Left lung (tissue), 10 donors: Measurements from ENCODE around the gene CCDC170. TPM values are rescaled to one million over a fixed set of nuclear protein-coding genes. Genes with fewer than 3 reads are reported as not detected.

Experiments used
- ATAC-seq: fragments of 200-7000 bp; cut with Tn5 transposase; one replicate; pipeline ENCODE4 v1.9.1; 2020; ENCODE audit warnings: moderate library complexity
- DNase-seq, 4 donors: peaks; one replicate each; pipeline ENCODE4 v3.0.0-alpha.2; 2013 to 2020
- H3K27ac ChIP-seq, 2 donors: fragments of 200-600 bp; sonication (generic) in 1 of 2; one replicate each; pipeline versions ENCODE4 v1.5.0 to v1.8.0; 2020 to 2021
- H3K27me3 ChIP-seq, 2 donors: fragments of 200-600 bp; sonication (generic) in 1 of 2; one replicate each; pipeline versions ENCODE4 v1.5.0 to v1.8.0; 2020 to 2021
- H3K36me3 ChIP-seq, 2 donors: fragments of 200-600 bp; sonication (generic) in 1 of 2; one replicate each; pipeline versions ENCODE4 v1.5.0 to v1.8.0; 2020 to 2021
- H3K4me1 ChIP-seq, 2 donors: fragments of 200-600 bp; one replicate each; pipeline ENCODE4 v1.8.0; 2021
- H3K4me3 ChIP-seq, 2 donors: fragments of 200-600 bp; sonication (generic) in 1 of 2; one replicate each; pipeline versions ENCODE4 v1.5.0 to v1.8.0; 2020 to 2021; ENCODE audit warnings: mild to moderate bottlenecking in 1 of 2
- H3K9me3 ChIP-seq, 2 donors: fragments of 200-600 bp; sonication (generic) in 1 of 2; one replicate each; pipeline versions ENCODE4 v1.5.0 to v1.8.0; 2020 to 2021
- CTCF ChIP-seq, 2 donors: fragments of 200-600 bp; sonication (generic) in 1 of 2; IDR thresholded peaks; one replicate each; pipeline versions ENCODE4 v1.5.0 to v1.8.0; 2021; ENCODE audit warnings: antibody characterized with exemption in 2 of 2
- intact Hi-C, 2 donors: fragments of 100-400 bp; cut with DNase I; formaldehyde crosslinking; loops; one replicate each; pipeline versions ENCODE4 v1.11.2 to v1.14.2; 2022
- polyA plus RNA-seq, 6 donors: library from polyadenylated mRNA; unstranded; fragments of 120-200 nt; gene quantifications; one replicate each; pipeline ENCODE4 v1.2.1, GENCODE V29; 2013; ENCODE audit not compliant: insufficient read length in 6 of 6
- total RNA-seq, 2 donors: library from RNA; stranded (reverse); fragmentation: NEBNext Ultra II Directional; extraction: Animal tissue kit (Norgen Biotek cat#: 25700); gene quantifications; one replicate each; pipeline ENCODE4 v1.2.1, GENCODE V29; 2021
- donor health status: DM: no; HTN: yes; CAD: no.
- donor health status: DM: no; HTN: no; CAD: no.

The CCDC170 gene
- total and polyA plus RNA-seq, 8 donors = 1.3 to 8.2 (median 4.4) TPM

GRCh38 chr6:151546941-151547659, 53.3 kb downstream of the CCDC170 start:
- Histone ChIP-seq H3K4me1 (no peaks in the 10 kb centered on the region), H3K27ac (no peak overlapping the region), H3K36me3 (no peaks in the 10 kb centered on the region), H3K27me3 (no peaks in the 10 kb centered on the region), H3K9me3 (peaks cover 0 to 14% of the 10 kb centered on the region in 2 donors), H3K4me3 (no peak overlapping the region)
- TF ChIP-seq CTCF (IDR thresholded peaks at IDR 0.05) = no peak
- intact Hi-C loops = no loop called here
- ATAC-seq (no peak), DNase-seq (no peak)

GRCh38 chr6:151548201-151548600, 54.4 kb downstream of the CCDC170 start:
- H3K9me3 ChIP-seq = peaks cover 0 to 14% of the 10 kb centered on the region in 2 donors
- H3K36me3 ChIP-seq = no peaks in the 10 kb centered on the region
- no peak overlapping the region for H3K4me3 ChIP-seq
- intact Hi-C loops = no loop called here
- H3K4me1 ChIP-seq = peaks cover 0 to 4% of the 10 kb centered on the region in 2 donors
- no peak overlapping the region for H3K27ac ChIP-seq
- no peak for DNase-seq
- H3K27me3 ChIP-seq = no peaks in the 10 kb centered on the region
- no peak for ATAC-seq
- no peak for TF ChIP-seq CTCF (IDR thresholded peaks at IDR 0.05)

GRCh38 chr6:151549790-151550189, 56.0 kb downstream of the CCDC170 start:
- intact Hi-C loops = no loop called here
- DNase-seq (no peak), ATAC-seq (no peak)
- TF ChIP-seq CTCF (IDR thresholded peaks at IDR 0.05) = no peak
- Histone ChIP-seq H3K27ac (no peak overlapping the region), H3K9me3 (peaks cover 0 to 14% of the 10 kb centered on the region in 2 donors), H3K27me3 (no peaks in the 10 kb centered on the region), H3K36me3 (no peaks in the 10 kb centered on the region), H3K4me1 (peaks cover 0 to 16% of the 10 kb centered on the region in 2 donors), H3K4me3 (no peak overlapping the region)

GRCh38 chr6:151550618-151551017, 56.8 kb downstream of the CCDC170 start:
- no peak overlapping the region for H3K4me3 ChIP-seq
- no peaks in the 10 kb centered on the region for H3K27me3 ChIP-seq
- H3K4me1 ChIP-seq = peaks cover 0 to 16% of the 10 kb centered on the region in 2 donors
- no peak for DNase-seq
- peaks cover 0 to 14% of the 10 kb centered on the region in 2 donors for H3K9me3 ChIP-seq
- no peak for ATAC-seq
- no peak for TF ChIP-seq CTCF (IDR thresholded peaks at IDR 0.05)
- intact Hi-C loops = no loop called here
- H3K27ac ChIP-seq = no peak overlapping the region
- H3K36me3 ChIP-seq = no peaks in the 10 kb centered on the region

- no peak for TF ChIP-seq CTCF (IDR thresholded peaks at IDR 0.05)
- Histone ChIP-seq H3K9me3 (peaks cover 0 to 14% of the 10 kb centered on the region in 2 donors), H3K27ac (no peak overlapping the region), H3K36me3 (no peaks in the 10 kb centered on the region), H3K4me3 (no peak overlapping the region), H3K4me1 (peaks cover 0 to 16% of the 10 kb centered on the region in 2 donors), H3K27me3 (no peaks in the 10 kb centered on the region)
- intact Hi-C loops = no loop called here
- DNase-seq = no peak
- ATAC-seq = no peak
Observed at GRCh38 chr6:151551223-151551857, 57.5 kb downstream of the CCDC170 start.
